Inflammatory macrophage treated with lipopolysaccharide for 4 hours (primary cell): ENCODE data around the gene AFF2.

Experiments used
- DNase-seq: peaks from one replicate; pipeline ENCODE4 v3.0.0-alpha.2; 2020

AFF2 gene

DNA sequence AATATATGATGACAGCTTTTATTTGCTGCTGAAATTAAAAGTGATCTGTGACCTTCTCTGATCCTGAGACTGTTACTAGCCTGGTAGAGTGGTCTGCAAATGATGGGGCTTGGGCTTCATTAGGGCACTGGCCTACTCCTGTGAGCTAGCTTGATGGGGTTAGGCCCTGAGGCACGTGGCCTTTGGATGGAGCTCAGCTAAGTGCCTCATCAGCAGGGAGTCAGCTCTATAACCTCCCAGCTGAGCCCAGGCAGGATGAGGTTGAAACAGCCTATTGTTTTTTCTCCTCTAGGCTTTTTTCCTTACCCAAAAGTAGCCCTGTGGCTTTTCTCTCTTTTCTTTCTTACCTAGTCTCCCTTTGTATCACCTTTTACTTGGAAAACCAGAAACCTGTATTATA, 92.2 kb downstream of the AFF2 start:
- no peak for DNase-seq

DNA sequence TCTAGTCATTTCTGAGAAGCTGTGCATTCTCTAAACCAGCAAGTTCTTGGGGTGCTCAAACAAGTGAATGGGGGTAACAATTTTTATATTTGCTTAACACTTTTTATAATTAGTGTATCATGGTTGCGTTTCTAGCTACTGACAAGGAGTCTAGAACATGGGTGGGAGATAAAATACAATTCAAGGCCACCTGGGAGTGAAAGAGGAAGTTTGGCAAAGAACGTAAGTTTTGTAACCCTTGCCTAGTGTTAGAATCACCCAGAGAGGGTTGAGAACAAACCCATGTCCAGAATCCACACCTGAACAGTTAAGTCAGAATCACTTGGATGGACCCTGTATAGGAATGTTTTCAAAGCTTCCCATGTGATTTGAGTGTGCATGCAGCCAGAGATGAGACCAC, 92.7 kb downstream of the AFF2 start:
- DNase-seq, result no peak

DNA sequence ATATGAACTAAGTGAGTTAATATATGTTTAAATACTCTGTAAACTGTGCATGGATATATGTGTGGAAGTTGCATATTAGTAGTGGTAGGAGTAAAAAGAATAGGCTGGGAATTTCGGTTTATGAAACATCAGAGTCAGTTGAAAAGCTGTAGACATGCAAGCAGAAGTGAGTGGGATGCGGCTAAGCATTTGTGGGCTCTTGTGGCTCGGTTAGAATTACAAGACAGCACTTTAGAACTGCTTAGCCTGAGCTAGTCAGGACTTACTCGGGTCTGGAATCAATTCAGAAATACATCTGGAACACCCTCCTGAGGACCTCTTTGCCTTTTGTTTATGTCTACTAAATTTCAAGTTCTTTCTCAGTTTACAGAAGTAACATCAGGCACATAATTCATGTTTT, 93.6 kb downstream of the AFF2 start:
- DNase-seq, result no peak

DNA sequence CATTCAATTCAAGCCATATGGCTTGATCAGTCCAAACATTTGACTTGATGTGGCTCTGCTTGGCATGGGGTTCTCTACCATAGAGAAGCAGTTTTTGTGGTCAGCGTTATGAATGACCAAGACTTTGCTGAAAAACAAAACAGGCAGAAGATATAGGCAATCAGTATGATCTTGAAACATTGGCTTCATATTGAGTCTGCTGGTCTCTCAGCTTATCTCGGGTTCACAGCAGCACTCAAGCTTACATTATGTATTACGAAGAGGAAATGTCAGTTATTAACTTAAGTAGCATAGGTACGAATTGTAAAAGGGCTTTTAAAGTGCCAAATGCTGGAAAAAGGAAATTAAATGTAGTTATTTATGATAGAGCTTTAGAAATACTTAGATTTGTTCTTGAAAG, 99.0 kb downstream of the AFF2 start:
- no peak for DNase-seq

DNA sequence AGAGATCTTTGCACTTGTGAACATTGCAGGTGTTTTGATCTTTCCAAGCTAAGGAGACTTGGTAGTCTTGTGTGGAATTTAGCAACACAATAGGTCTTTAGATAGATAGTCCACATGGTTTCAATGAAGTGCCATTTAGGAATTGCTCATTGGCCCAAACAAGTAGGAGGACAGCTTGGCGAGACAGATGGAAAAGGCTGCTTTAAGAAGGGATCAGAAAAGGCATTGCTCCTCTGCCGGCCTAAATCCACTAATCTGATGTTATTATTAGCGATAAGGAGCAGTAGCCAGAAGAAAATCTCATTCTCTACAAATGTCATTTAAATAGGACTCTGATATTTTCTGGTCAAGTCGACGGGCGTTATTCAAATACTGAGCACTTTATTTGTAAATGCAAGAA, 99.7 kb downstream of the AFF2 start:
- DNase-seq, result no peak

DNA sequence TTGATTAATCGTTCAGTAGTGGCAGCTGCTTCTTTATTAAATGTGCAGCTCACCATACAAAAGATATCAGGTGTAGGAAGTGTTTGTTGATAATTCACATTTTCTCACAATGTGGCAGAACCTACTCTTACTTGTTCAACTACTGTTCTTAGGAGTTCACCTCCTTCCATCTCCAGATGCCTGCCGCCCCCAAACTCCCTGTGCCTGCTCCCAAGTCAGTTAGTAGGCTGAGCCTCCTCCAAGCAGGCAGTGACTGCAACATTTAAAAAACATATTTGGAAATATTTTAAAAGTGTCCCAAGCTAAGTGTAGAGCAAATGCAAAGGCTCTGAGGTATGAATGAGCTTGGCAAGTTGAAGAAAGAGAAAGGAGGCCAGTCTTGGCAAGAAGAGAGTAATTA, 100.2 kb downstream of the AFF2 start:
- DNase-seq, result no peak

DNA sequence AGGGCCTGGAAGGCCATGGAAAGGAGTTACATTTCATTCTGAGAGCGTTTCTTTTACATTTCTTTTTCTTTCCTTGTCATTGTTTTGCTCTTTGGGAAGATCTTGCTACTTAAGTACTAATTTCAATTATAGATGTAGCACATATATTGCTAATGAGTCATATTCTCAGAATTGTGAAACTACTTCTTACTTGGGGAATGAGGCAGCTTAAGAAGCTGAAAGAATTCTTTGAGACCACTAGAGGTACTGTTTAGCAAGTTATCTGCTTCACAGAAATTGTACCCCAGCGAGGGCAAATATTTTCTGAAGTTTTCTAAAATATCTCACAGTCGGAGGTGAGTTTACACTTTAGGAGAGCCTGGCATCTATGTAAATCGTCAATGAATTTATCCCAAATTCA, 100.6 kb downstream of the AFF2 start:
- DNase-seq, result peak; percentile 15

DNA sequence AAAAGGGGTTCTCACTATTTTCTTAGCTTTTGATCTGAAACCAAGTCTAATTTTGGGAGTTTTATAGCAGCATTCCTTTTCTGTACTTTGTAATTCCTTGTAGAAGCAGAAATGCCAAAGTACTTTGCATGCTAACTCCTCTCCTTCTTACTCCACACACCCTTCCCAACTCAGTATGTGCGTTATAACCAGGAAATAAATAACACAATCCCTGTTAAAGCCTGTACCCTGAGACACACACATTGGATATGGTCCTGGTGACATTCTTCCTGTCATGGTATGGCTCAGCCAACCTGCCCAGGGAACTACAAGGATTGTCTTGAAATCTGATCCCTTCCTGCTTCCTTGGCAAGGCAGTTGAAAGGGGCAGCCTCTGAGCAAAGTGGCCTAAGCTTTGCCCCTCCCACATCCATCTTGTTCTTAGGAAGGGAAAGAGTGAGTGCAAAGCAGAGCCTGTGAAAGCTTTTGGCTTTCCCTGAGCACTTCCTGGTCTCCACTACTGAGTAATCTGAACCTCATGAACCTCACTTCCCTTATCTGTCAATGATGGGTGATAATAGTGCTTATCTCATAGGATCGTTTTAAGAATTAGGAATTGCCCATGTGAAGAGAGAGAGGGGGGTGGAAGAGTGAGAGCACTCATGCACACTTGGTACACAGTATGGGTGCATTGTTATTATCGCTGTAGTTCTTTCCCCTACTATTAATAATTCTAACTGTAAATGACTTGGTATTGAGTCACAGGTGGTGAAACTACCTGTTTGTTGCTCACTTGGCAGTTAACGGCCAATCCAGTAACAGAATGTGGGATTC, 109.3 kb downstream of the AFF2 start:
- peak; percentile 32 for DNase-seq

DNA sequence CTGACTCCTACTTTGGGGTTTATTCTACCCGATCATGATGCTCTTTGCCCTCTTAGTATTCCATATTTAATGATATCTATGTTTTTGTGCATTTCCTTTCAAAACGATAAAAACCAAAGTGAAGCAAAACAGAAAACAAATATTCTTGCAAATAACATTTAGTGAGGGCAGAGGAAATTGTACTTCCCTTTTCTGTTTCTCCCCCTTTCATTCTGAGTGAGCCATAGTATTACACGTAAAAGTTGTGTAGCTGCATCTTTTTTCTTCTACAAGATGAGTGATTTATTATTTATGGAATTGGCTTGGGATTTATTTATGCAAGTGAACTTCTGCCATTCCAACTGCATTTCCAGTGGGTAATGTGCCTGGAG, 109.9 kb downstream of the AFF2 start:
- peak; percentile 36 for DNase-seq

DNA sequence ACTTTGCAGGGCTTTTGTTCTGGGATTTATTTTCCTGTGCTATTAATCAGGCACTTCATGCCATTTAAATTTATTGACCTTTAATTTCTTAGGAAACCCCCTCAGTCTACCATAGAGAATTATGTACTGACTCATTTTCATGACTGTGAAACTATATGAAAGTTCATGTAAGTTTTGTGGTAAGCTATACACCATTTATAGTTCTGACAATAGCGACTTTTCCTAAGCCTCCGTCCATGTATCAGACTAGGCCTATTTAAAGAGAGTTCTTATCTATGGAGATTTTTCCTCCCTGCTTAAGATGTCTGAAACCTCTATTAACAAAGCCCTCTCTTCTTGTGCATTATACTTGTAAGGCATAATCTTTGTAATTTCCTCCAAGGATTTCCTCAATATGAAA, 111.6 kb downstream of the AFF2 start:
- DNase-seq, result no peak

DNA sequence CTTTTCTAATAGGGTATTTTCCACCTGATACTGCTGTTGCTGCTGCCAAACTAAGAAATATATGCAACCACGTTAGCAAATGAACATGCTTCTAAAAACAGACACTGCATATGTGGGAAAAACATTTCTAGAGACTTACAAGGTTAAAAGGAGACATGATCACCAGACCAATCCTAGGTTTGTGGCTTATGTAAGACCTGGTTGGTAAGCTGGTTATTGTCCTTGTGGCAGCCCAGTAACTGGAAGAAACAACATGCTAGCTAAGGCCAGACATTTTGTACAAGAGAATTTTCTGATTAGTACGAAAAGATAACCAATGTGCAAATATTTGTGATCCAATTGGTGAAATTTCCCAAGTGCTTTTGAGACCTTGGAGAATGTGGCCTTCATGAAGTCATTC, 112.0 kb downstream of the AFF2 start:
- no peak for DNase-seq

DNA sequence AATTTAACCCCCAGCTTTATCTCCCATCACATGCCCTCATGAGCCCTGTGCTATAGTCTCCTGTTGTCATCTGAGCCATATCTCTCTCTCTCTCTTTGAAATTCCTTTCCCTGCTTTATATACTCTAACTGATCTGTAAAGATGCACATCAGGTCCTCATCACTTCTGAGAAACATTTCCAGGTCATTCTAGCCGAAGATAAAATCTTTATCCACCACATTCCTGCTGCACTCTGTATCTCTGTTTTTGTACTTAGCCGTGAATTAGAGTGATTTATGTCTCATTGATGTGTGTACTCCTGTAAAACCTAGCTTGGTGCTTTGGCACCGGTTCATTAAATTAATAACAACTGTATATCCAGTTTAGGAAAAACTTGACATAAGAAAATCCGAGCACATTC, 113.2 kb downstream of the AFF2 start:
- no peak for DNase-seq

DNA sequence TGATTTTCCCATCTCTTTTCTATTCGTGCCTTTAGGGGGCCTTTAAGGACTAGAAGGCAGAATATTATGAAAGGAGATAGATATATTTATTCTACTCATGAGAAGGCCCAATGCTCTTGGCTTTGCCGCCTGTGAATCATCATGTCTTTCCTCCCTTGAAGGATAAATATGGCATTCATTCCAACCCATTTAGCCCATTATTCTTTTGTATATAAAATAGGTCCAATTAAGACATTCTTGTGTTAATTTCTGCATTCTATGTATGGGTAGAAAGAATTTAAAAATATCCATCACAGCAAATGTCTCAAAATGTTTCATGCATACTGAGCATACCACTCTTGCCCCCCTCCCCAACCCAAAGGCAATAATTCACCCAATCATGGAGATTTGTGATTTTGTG, 115.1 kb downstream of the AFF2 start:
- DNase-seq, result no peak

DNA sequence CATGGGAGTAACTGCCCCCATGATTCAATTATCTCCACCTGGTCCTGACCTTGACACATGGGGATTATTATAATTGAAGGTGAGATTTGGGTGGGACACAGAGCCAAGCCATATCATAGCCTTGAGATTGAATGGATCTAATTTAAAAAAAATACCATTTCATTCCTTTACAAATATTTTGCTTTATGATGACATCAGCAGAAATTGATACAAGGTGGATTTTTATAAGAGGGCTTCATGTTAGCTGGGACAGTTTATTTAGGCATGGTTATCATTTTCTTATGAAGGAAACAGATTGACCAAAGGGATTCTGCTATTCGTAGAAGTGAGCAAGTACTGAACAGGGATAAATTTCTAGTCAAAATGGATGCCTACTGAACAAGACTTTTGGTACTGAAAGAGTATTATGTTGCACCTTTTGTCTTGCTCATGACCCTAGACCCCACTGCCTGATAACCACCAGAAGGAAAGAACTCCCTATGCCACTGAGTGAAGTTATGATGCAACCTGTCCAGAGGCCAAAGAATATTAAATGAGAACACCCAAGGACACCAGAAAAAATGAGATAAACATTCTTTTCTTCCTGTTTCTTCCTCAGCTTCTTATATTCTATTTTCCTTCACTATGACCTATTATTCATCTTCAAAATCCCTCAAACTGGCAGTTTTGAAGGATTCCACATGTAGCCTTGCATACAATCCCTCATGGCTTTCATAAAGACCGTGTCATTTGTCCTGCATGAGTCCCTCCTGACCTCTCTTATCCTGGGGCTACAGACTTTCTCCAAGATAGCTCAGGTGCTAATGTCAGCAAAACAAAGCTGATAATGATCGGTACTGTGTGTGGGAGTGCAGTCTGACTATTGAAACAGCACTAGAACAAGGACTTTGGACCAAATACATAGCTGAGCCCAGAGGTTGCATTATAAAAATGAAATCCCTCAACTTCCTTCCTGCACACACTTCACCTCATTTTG, 118.3 kb downstream of the AFF2 start:
- no peak for DNase-seq

DNA sequence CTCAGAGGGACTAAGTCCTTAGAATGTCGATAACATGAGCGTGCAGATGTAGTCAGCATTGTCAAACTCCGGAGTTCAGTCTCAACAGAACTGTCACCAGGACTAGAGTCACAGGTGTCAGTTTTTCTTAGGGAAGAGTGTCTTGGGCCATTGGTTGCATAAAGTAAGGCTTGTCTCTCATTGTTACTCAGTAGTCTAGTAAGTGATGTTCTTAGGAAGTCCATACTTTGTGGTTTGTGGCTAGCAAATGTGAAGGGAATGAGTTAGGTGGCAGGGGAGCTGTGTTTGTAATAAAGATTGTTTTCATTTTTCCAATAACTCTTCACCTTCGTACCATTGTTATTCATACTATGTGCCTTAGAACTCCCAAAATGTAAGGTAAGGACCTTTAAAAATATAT, 119.6 kb downstream of the AFF2 start:
- DNase-seq, result no peak

DNA sequence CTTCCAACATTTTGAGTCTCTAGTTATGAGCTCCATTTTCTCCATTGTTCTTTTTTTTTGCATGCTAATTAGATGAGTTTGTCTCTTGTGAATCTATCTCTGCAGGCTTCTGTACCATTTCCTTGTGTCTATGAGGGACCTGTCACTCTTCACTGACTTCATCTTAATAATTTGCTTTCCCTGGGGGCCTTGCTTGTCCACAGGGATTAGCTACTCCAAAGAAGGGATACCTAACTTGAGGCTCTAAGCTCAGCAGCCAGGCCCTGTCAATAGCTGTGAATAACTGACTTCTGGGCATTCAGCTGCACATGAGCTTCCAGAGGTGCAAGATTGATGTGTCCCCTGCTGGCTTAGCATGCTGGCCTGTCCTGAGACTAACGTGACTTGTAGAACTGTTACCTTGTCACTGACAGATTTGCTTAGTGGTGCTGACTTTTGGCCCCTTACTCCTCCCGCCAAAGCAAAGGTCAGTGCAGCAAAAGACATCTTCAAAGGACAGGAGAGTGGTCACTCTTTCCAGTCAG, 124.6 kb downstream of the AFF2 start:
- DNase-seq, result no peak

DNA sequence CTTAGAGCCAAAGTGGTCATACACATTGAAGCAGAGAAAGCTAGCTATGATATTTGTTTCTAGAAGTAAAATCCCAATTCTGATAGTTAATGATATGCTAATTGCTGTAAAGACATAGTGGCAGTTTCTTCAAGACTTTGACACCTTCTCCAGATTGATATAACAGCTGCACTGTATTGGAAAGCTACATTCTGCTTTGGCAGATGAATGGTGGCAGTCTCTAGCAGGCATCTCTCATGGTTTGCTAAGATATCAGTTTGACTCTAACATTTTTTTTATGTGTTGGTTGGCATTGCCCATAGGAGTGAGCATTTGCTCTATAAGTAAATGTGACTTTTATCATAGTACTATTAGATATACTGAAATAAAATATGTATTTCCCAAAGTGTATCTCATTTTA, 128.2 kb downstream of the AFF2 start:
- DNase-seq, result no peak

DNA sequence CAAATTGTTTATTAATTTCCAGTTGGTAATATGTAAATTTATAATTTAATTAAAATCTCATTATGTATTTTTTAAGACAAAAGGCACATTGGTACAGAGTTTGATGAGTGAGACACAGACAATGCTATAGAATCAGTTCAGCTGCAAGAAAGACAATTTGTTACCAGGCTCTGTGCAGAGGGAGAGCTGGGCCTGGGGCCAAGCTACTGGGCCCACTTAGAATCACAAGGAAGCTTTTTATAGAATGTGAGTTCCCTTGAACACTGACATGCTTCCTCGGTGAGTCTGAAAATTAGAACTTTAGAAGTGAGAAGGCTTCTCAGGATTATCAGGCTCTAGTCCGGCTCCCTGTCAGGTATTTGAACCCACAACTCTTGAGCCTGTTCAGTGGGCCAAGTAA, 129.0 kb downstream of the AFF2 start:
- DNase-seq, result no peak

DNA sequence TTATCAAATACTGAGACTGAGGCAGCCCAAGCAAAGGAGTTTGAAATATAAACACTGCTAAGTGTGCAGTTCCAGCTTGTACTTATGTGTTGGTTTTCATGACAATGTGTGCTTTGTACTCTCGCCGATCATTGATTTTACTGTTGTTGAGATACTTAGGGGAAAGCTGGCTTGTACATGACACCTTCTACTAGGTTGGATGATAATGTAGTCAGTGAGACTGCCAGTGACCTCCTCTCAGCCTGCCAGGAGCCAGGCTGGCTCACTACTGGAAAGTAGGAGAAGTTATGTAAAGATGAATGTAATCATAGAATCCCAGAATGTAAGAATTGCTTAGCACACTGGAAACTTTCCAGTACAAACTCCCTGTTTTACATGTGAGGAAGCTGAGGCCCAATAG, 132.0 kb downstream of the AFF2 start:
- no peak for DNase-seq

DNA sequence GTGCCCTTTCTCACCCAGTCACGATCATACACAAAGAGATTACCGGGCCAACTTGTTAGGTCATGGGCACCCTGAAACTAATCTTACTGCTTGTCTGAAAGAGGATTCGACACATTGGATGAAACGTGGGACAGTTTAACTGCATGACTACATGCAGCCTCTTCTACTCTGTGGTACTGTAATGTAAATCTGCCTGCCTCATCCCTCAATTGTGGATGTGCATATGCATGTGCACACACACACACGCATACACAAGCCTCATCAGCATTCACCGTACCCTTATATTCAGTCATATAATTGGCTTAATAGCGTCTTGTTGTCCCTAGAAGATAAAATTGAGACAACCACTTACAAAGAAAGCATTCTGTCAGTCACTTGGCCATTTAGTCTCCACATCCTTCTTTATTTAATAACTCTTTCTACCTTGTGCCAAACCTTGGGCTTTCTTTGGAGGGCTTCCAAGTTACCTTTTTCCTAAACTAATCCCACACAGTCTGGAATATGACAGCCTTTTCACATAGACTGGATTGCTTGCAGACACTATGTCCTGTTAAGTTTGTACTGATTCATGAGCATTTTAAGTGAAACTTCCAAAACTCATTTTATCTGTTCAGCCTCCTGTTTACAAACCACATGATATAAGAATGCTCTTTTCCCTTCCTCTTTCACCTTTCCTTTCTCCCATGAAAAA, 132.9 kb downstream of the AFF2 start:
- no peak for DNase-seq

DNA sequence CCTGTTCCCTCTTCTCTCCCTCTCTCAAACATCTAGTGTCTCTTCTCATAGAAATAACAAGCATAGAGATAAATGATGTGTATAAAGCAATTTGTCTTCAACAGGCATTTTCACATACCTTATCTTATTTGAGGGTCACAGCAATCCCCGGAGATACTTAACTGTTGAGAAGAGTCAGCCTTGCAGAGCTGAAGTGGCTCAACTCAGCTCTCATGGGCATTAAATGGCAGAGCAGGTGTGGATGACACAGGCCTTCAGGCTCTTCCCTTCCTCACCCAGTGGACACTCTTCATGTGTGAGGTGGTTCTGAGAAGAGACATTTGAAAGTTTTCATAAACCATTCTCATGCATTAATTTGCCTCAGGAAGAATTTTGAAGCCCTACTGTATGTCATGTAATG, 134.2 kb downstream of the AFF2 start:
- no peak for DNase-seq

DNA sequence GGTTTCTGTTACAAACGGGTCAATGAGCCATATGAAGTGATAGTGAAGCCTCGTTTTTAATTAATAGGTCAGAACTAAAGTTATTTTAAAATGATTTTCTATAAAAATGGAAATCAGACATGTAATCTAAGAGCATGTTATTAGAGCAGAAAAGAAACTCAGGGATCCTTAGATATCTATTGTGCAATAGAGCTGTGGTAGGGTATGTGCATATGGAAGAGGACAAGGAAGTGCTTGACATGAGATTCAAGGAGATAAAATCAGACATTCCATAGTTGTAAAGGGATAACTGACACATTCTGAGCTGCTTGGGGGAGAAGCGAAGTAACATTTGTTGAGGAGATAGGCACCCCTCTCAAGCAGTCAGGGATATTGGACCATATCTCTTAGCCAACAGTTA, 143.0 kb downstream of the AFF2 start:
- DNase-seq, result no peak

DNA sequence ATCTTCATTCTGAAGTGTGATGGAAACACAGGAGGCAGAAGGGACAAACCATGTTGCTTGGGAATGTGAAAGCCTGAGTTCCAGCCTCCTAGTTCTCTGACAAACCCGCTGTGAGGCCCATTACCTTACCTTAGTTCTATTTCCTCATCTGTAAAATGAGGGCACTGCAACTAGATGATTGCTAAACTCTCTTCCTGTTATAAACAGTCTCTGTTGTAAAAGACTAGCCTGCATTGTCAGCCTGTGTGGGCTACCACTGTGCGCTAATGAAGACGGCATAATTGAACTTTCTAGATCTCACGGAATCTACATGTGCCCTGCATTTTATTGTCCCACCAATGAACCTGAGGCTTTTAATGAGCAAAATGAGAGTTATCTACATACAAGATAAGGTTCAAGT, 147.2 kb downstream of the AFF2 start:
- peak; percentile 49 for DNase-seq
